Pulmonary artery endothelial cell (primary cell): ENCODE results near the gene ZFP36L1. TPM values are rescaled to one million over a fixed set of nuclear protein-coding genes. Genes with fewer than 3 reads are reported as not detected.
"Not testable (repeated sequence)": the region's sequence is repeated elsewhere in the genome, so short reads cannot be mapped to it uniquely, and the experiment has no call there.

Experiments used
- DNase-seq: peaks from one replicate; pipeline ENCODE4 v3.0.0-alpha.2; 2011; ENCODE audit warnings: low read depth, low spot score
- total RNA-seq: library from RNA; depleted of rRNA; stranded (reverse); fragments of >200 nt; gene quantifications from 2 replicates; pipeline ENCODE4 v1.2.3, GENCODE V29; 2014

Gene ZFP36L1
- total RNA-seq, 1 donor from 2014 or later: 15.4 TPM

DNA sequence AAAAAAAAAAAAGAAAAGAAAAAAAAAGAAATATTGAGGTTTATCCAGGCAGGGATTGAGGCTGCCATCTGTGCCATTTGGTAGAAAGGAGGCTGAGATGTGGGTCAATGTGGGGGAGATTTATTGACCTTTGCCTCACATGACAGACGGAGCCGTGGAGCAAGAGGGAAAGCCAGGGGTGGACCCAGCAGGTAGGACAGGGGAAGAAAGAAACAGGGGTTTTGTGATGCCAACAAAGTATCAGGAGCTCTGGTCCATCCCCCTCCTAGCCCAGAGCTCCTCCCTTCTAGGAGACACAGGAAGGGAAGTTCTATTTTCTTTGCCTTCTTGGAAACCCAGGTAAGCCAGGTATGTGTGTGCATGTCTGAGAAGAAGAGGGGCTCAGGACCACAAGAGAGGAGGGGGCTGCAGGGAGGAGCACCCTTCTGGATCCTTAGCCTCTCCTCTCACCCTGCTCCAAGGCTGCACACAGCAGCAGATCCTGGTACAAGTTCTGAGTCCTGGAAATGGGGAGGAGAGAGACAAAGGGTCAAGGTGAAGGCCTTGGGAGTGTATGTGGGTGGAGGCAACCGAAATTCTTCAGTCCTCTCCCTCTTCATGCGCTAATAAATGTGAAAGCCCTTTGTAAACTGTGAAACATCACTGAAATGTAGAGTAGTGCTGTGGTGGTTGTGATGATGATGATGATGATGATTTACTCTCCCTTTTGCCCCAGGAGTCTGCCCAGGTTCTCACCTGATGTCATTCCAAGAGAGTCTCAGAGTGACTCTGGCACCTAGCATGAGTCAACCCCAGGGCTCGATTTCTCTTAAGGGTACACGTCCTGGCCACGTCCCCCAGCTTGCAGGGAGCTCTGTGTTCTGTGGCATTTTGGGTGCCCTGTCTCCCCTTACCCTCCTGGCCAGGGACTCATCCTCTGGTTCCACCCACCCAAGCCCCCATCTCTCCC is 26.3 kb downstream of the ZFP36L1 start:
- DNase-seq: no peak

DNA sequence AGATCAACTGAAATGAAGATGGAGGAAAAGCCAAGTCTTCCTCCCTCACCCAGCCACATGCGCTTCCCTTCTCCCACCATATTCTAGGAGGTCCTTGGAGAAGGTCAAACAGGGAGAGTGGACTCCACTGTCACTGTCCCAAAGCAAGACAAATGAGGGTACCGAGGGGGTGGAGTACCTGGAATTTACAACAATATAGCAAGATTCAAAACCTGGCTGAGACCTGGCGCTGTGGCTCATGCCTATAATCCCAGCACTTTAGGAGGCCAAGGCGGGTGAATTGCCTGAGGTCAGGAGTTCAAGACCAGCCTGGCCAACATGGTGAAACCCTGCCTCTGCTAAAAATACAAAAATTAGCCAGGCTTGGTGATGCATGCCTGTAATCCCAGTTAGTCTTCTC is 29.0 kb downstream of the ZFP36L1 start:
- DNase-seq: not testable (repeated sequence)

DNA sequence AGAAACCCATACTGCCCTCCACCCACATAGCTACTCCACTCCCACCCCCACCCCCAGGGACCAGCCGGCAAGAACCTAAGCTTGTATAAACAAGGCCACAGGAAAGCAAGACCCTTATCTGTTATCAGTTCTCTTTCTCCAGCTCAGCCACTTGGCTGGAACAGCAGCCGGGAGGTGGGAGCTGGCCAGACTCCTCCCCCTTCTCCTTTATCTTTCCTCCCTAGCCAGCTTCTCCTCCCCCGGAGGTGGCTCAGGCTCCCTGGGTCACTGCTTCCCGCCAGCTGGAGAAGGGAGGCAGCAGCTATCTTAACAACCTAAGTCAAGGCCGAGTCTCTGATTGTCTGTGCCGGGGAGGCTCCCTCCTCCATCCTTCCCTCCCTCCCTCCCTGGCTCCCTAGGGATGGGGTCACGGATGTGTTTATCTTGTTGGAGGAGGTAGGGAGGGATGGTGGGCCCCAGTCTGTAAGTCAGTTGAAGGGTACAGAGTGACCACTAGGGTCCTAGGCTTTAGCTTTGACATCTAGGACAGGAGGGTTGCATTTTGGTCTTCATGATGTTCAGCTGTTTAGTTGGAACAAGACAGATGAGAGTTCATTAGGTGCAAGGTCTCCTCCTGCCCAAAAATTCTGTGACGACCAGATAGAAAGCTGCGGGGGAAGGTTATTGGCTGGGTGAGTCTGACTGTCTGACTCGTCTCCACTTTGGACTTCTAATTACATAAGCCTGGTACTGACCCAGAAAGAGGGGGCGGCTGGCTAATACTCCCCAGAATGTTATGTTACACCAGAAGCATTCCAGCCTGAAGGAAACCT is 29.7 kb downstream of the ZFP36L1 start:
- DNase-seq: no peak

DNA sequence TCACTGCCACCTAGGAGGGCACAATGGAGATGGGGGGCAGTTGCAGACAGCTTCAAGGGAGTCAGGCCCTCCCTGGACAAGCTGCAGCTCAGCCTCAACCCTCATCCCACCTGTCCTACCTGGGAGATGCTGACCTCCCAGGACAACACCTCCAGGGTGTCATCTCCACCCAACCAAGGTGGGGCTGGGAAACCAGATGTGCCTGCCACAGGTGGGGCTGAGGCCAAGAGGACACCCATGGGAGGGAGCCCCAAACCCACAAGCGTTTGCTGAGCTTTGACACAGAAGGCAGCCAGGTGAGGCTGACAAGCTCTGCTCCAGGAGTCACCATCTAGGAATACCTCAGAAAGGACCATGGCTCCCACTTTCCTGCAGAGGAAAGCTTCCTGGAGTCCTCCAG is 31.5 kb downstream of the ZFP36L1 start:
- DNase-seq: no peak

GRCh38 chr14:68760761-68761160 is 32.1 kb downstream of the ZFP36L1 start:
- no peak for DNase-seq

- no peak for DNase-seq
Observed at GRCh38 chr14:68759937-68760336, 32.9 kb downstream of the ZFP36L1 start.

DNA sequence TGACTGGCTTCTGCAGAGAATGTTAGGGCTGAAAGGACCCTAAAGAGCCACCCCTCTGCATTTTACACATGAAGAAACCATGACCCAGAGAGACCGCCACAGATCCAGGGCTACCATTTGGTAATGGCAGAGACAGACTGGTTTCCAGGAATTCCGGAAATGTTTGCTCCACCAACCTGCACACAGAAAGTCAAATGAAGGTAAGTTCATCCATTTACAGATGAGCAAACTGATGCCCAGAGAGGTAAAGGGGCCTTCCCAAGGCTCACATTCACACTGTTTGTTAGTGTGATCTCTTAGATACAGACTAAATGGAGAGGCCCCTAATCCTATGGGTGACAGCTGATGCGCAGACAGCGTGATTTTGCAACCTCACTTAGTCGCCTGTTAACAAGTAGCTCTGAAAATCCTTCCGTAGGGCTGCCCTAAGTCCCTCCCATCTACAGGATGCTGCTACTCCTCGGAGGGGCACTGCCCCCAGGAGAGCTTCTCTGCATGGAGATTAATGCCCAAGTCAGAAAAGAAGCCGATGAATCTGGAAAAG is 33.8 kb downstream of the ZFP36L1 start:
- DNase-seq: no peak

DNA sequence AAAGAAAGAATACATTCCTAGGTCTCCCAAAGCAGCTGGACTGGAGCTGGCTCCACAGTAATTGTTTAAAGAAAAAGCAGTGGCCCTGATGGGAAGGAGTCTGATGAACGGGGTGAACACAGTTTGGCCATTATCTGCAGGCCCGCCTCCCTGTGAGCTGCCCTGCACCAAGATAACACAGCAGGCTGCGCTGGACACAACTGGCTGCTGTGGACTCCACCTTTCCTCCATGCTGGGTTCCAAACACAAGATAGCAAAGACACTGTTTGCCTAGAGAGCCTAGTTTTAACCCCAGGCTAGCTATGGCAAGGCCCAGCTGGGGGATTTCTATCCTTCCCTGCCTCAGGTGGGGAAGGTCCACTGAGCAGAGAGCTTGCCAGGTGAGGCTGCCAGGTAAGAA is 34.6 kb downstream of the ZFP36L1 start:
- no peak for DNase-seq

DNA sequence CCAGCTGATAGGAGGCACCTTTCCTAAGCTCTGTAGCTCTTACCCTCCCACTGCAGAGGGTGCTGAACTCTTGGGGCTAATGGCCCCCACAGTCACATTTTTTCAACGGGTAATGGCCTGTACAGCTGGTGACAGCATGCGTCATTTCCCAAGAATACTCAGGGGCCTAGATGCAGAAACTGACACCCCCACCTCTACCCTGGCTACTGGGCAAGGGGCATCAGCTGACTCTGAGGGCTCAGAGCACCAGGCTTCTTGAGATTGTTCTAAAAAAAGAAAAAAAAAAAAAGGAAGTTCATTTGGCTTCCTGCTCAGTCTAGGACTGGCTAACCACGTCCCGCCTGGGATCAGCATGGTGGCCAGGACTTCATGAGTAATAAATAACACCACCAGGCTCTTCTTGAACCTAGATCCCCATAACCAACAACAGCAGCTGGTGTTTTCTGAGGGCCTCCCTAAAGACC is 35.2 kb downstream of the ZFP36L1 start:
- DNase-seq: no peak

DNA sequence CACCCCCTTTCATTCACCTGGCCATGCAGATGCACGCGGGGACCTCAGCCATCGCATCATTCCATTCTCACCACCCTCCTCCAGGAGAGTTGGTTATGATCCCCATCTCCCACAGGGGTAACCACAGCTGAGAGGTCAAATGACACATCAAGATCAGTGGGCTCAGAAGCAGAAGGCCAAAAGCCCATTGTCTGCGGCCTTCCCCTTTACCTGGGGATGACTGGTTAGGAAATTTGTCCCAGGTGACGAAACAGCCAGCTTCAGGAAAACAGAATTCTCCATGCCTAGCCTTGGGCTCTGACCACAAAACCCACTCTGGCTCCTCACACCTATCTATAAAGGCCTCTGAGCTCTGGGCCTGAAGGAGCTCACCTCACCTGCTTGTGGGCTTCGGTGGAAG is 36.1 kb downstream of the ZFP36L1 start:
- no peak for DNase-seq

- no peak for DNase-seq
Observed at GRCh38 chr14:68756000-68756481, 36.8 kb downstream of the ZFP36L1 start.

GRCh38 chr14:68755016-68755353 is 37.9 kb downstream of the ZFP36L1 start:
- no peak for DNase-seq

- no peak for DNase-seq
Observed at GRCh38 chr14:68753690-68754089, 39.2 kb downstream of the ZFP36L1 start.

GRCh38 chr14:68752271-68753006 is 40.4 kb downstream of the ZFP36L1 start:
- DNase-seq: no peak

GRCh38 chr14:68749487-68750475 is 43.1 kb downstream of the ZFP36L1 start:
- no peak for DNase-seq

DNA sequence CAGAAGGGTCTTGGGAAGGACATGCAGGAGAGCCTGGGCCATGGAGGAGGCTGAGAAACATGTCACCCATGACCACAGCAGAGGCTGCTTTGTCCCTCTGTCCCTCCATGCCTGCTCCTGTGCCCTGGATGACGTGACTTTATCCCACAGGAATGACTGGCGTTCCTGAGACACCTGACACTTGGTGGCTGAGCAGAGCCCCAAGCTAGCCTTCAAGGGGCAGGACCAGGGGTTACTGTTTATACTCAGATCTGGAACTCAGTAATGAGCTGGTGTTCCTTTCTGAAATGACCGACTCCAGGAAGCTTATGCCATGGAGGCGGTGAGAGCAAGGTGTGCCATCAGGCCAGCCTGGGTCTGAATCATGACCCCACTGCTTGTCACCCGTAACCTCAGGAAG is 44.2 kb downstream of the ZFP36L1 start:
- DNase-seq: no peak

DNA sequence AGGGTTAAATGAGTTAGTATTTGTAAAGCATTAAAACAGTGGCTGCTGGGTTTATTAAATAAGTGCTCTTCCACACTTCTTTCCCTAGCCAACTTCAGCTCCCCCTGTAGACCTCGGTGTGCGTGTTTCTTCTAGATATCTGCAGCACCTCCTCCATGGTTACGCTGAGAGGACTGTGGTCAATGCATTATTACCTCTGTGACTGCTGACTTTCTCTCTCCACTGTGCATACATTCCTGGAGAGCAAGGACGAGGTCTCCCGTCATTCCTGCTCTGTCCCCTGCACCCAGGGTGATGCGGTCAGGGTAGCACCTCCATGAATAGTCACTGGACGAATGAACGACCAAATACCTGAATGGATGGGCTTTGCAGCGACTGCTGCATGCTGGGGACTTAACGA is 44.6 kb downstream of the ZFP36L1 start:
- no peak for DNase-seq

DNA sequence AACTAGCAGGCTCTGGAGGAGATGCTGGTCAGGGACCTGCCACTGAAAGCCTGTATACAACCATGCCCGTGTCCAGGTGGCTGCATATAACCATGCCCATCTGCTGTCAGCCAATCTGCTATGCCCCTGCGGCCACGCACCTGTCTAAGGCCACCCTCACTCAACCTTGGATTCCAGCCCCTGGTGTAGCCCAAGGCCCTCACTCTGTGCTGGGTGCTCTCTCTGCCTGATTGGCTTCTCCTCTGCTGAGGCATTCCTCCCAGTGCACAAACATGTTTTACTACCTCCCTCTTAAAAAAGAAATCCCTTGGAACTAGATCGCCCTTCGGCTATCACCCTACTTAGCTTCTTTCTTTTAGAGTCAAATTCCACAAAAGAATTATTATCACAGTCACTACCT is 45.5 kb downstream of the ZFP36L1 start:
- DNase-seq: no peak

GRCh38 chr14:68744613-68745012 is 48.3 kb downstream of the ZFP36L1 start:
- no peak for DNase-seq

GRCh38 chr14:68741839-68742470 is 50.9 kb downstream of the ZFP36L1 start:
- no peak for DNase-seq
